OCI-LY3 (cell line): ENCODE measurements around the gene STK17A.

Experiments used
- H2AFZ ChIP-seq: fragments of 200-600, 300-600 bp; shearing (Covaris generic); 2 replicates; pipeline ENCODE4 v1.6.0; 2014; ENCODE audit warnings: antibody characterized with exemption, low read depth, low read length
- H3K27ac ChIP-seq: fragments of 200-600, 300-600 bp; sonication (generic); 2 replicates; pipeline ENCODE4 v1.5.1; 2014; ENCODE audit warnings: mild to moderate bottlenecking, low read length, moderate library complexity, mixed read lengths
- H3K27me3 ChIP-seq: fragments of 200-600, 300-600 bp; sonication (generic); 2 replicates; pipeline ENCODE4 v1.6.1; 2014; ENCODE audit warnings: low read depth, low read length, mixed read lengths
- H3K36me3 ChIP-seq: fragments of 200-600, 300-600 bp; sonication (generic); replicated peaks from 2 replicates; pipeline ENCODE3; 2014; ENCODE audit warnings: low read depth, low read length, mixed read lengths
- H3K4me1 ChIP-seq: fragments of 300-600, 200-600 bp; sonication (generic); 2 replicates; pipeline ENCODE4 v1.6.1; 2014; ENCODE audit warnings: low read length, mixed read lengths
- H3K4me2 ChIP-seq: fragments of 200-600, 300-600 bp; sonication (generic); 2 replicates; pipeline ENCODE4 v1.6.1; 2014; ENCODE audit warnings: low read length, mixed read lengths
- H3K4me3 ChIP-seq: fragments of 300-600, 200-600 bp; sonication (generic); 2 replicates; pipeline ENCODE4 v1.5.1; 2014; ENCODE audit warnings: antibody characterized with exemption, mild to moderate bottlenecking, low read length, moderate library complexity
- H3K79me2 ChIP-seq: fragments of 300-600, 200-600 bp; shearing (Covaris generic); 2 replicates; pipeline ENCODE4 v1.6.1; 2014; ENCODE audit warnings: mild to moderate bottlenecking, low read length, mixed read lengths
- H3K9ac ChIP-seq: fragments of 300-600, 200-600 bp; shearing (Covaris generic); 2 replicates; pipeline ENCODE4 v1.6.0; 2014; ENCODE audit warnings: mild to moderate bottlenecking, low read length, moderate library complexity
- H3K9me3 ChIP-seq: fragments of 200-600, 300-600 bp; shearing (Covaris generic); 2 replicates; pipeline ENCODE4 v1.6.1; 2014; ENCODE audit warnings: low read length, mixed read lengths; ENCODE audit not compliant: insufficient read depth
- H4K20me1 ChIP-seq: fragments of 200-600, 300-600 bp; sonication (generic); 2 replicates; pipeline ENCODE4 v1.6.1; 2016; ENCODE audit warnings: low read length, mixed read lengths; ENCODE audit not compliant: insufficient read depth
- CTCF ChIP-seq: fragments of 200-600, 300-600 bp; sonication (generic); IDR thresholded peaks from 2 replicates; pipeline ENCODE4 v1.5.1; 2014; ENCODE audit warnings: antibody characterized with exemption, low read length, low read depth
- EZH2phosphoT487 ChIP-seq: fragments of 200-600 bp; shearing (Covaris generic); IDR thresholded peaks from 2 replicates; pipeline ENCODE4 v1.6.1; 2018; ENCODE audit warnings: antibody characterized with exemption, mixed run types, low read depth

STK17A gene

GRCh38 chr7:43631559-43631958, 48.7 kb downstream of the STK17A start:
- Histone ChIP-seq H3K4me3 (no peak overlapping the region), H3K4me1 (no peaks in the 10 kb centered on the region), H4K20me1 (no peaks in the 10 kb centered on the region), H3K9ac (no peak overlapping the region), H3K27me3 (no peaks in the 10 kb centered on the region), H3K27ac (no peak overlapping the region), H3K79me2 (no peaks in the 10 kb centered on the region), H2AFZ (no peak overlapping the region), H3K9me3 (no peaks in the 10 kb centered on the region), H3K36me3 (peaks cover 51% of the 10 kb centered on the region), H3K4me2 (no peak overlapping the region)
- TF ChIP-seq EZH2phosphoT487 (no peak), CTCF (no peak)

DNA sequence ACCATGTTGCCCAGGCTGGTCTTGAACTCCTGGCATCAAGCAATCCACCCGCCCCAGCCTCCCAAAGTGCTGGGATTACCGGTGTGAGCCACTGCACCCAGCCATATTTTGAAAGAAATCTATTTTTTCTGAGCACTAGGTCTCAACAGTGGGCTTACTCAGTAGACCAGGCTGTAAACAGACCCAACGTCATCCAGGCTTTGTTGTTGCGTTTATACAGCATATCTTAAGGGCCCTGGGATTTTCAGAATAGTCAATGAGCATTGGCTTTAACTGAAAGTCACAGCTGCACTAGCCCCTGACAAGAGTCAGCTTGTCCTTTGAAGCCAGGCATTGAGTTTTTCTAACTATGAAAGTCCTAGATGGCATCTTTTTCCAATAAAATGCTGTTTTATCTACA, 49.8 kb downstream of the STK17A start:
- Histone ChIP-seq H2AFZ (no peak overlapping the region), H3K27ac (no peak overlapping the region), H4K20me1 (no peaks in the 10 kb centered on the region), H3K9ac (no peak overlapping the region), H3K9me3 (no peaks in the 10 kb centered on the region), H3K79me2 (no peaks in the 10 kb centered on the region), H3K4me1 (no peaks in the 10 kb centered on the region), H3K36me3 (peaks cover 59% of the 10 kb centered on the region), H3K27me3 (no peaks in the 10 kb centered on the region), H3K4me2 (no peak overlapping the region), H3K4me3 (no peak overlapping the region)
- TF ChIP-seq CTCF (no peak), EZH2phosphoT487 (no peak)

DNA sequence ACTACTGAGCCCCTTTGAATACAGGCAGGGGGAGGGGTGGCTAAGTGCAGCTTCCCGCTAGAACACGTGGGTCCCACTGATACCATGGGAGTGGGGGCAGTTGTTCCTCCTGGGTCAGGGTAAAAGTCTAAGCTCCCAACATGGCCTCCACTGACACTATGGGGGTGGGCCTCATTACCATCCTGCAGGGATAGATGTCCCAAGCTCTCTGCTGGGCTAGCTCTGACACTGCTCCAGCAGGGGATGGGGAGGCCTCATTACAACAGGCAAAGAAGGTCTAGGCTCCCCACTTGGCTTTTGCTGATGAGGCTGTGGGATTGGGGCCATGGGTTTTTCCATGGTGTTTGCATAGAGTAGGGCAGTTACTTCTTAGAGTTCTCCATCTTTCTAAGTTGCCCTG, 51.5 kb downstream of the STK17A start:
- Histone ChIP-seq H4K20me1 (no peaks in the 10 kb centered on the region), H3K36me3 (peaks cover 61% of the 10 kb centered on the region), H3K4me3 (no peak overlapping the region), H3K4me1 (no peaks in the 10 kb centered on the region), H3K27me3 (no peaks in the 10 kb centered on the region), H3K9me3 (no peaks in the 10 kb centered on the region), H3K79me2 (no peaks in the 10 kb centered on the region), H3K9ac (no peak overlapping the region), H2AFZ (no peak overlapping the region), H3K4me2 (no peak overlapping the region), H3K27ac (no peak overlapping the region)
- no peak for TF ChIP-seq CTCF
- no peak for TF ChIP-seq EZH2phosphoT487

DNA sequence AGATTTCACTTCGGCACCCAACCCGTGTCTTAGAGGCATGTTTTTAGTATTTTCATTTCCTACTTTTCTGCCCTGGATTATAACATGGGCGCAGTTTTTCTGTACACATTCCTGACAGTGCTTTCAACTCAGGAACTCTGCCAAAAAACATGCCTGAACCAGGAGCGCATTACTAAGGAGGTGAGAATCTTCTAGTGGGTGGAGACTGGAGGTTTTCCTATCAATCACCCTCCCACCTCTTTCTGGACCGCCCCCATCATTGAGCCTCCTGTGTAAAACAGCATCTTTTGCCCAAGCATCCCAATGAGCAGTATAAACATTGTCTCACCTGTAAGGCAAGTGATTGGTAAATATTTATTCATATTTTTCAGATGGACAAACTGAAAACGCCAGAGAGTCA, 53.2 kb downstream of the STK17A start:
- Histone ChIP-seq H3K79me2 (no peaks in the 10 kb centered on the region), H3K36me3 (peaks cover 70% of the 10 kb centered on the region)

More for the DNA sequence above, 53.2 kb downstream of the STK17A start:
- H3K4me1 ChIP-seq = no peaks in the 10 kb centered on the region
- H3K9ac ChIP-seq = no peak overlapping the region
- 0 out of 2 replicates have a peak, but pooled peaks cover 4% of the 10 kb centered on the region for H4K20me1 ChIP-seq
- H3K4me3 ChIP-seq = no peak overlapping the region
- no peaks in the 10 kb centered on the region for H3K9me3 ChIP-seq
- no peaks in the 10 kb centered on the region for H3K27me3 ChIP-seq
- no peak overlapping the region for H3K4me2 ChIP-seq
- H2AFZ ChIP-seq = no peak overlapping the region
- no peak overlapping the region for H3K27ac ChIP-seq
- TF ChIP-seq CTCF (no peak), EZH2phosphoT487 (no peak)
